Fibroblast of mammary gland (primary cell): ENCODE results near the gene ACSL5.
A peak's percentile ranks its signal among the peaks of the same experiment; 100 is the strongest.

Experiments used
- DNase-seq: peaks from one replicate; pipeline ENCODE4 v3.0.0-alpha.2; 2010; ENCODE audit warnings: low read depth
- H3K4me3 ChIP-seq: 2 replicates; pipeline ENCODE4 v1.5.1; 2011; ENCODE audit warnings: low read depth, mild to moderate bottlenecking, low read length, moderate library complexity; ENCODE audit not compliant: control insufficient read depth
- TF ChIP-seq, protein P1 (sequence below): conservative IDR thresholded peaks from 2 replicates; pipeline ENCODE4 v1.5.1; 2011; ENCODE audit warnings: low read depth, low read length, inconsistent platforms; ENCODE audit not compliant: control insufficient read depth, insufficient read depth

The ACSL5 gene

DNA sequence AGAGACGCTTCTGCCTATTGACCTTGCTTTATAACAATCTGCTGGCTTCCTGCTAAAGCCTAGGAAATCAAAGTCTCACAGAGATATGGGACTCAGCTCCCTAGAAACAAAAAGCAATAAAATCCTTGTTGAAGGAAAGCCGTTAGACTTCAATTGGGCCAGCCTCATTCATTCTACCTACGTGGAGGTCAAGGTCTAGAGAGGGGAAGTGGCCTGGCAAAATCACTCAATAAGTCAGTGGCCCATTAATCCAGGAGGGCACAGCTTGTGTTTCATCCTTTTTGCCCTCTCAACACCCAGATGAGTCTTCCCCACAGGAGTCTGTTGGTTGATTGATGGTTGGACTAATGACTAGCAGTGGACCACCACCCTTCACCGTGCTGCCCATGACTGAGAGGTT lies 40.5 kb upstream of the ACSL5 start:
- DNase-seq, result no peak
- TF ChIP-seq, protein P1, sequence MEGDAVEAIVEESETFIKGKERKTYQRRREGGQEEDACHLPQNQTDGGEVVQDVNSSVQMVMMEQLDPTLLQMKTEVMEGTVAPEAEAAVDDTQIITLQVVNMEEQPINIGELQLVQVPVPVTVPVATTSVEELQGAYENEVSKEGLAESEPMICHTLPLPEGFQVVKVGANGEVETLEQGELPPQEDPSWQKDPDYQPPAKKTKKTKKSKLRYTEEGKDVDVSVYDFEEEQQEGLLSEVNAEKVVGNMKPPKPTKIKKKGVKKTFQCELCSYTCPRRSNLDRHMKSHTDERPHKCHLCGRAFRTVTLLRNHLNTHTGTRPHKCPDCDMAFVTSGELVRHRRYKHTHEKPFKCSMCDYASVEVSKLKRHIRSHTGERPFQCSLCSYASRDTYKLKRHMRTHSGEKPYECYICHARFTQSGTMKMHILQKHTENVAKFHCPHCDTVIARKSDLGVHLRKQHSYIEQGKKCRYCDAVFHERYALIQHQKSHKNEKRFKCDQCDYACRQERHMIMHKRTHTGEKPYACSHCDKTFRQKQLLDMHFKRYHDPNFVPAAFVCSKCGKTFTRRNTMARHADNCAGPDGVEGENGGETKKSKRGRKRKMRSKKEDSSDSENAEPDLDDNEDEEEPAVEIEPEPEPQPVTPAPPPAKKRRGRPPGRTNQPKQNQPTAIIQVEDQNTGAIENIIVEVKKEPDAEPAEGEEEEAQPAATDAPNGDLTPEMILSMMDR, result no peak
- H3K4me3 ChIP-seq, result no peak overlapping the region

DNA sequence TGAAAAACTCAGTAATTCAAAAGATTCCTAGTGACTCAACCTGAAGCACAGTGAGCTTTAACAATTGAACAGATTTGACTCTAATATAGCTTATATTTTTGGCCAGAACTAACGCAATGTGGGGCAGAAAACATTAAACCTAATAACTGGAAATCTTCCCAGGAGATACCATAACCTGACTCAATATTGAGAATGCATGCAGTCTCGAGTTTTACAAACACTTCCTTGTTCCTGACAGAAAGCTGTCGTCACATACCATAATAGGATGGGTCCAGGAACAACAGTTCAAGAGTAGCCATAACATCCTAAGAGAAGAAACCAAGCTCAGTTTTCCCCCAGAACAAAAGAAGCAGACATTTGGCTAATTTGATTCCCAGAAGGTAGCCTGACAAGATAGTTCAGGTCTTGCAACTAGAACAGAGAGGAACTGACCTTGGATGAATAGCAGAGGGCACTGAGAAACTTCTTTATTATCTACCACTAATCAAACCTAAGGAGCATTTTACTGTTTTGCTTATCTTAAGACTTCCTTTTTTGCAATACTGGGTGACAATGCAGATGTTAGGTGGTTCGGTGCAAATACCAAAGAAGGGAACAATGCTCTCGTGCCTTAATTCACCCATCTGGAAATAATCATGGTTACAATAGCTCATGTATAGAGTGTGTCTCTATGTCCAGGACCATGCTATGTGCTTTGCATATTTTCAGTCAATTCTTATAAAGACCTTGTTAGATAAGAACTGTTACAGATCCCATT lies 38.6 kb upstream of the ACSL5 start:
- TF ChIP-seq, protein P1, result no peak
- DNase-seq, result peak; percentile 43
- no peak overlapping the region for H3K4me3 ChIP-seq

DNA sequence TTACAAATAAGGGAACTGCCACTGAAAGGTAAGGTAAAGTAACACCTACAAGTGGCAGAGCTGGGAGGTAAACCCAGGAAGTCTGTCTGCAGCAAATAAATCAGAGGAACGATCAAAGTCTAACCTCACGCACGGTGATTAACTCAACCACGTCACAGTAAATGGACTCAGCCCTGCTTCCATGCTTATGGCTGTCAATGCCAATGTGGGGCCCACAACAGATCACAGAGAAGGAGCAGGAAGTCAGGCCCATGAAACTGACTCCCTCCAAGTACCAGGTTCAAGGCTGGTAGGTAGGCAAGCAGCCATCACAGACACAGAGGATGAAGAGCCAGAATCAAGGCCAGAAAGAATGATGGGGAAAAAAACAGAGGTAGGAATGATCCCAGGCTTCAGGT lies 38.0 kb upstream of the ACSL5 start:
- no peak for DNase-seq
- H3K4me3 ChIP-seq, result no peak overlapping the region
- TF ChIP-seq, protein P1, result no peak

DNA sequence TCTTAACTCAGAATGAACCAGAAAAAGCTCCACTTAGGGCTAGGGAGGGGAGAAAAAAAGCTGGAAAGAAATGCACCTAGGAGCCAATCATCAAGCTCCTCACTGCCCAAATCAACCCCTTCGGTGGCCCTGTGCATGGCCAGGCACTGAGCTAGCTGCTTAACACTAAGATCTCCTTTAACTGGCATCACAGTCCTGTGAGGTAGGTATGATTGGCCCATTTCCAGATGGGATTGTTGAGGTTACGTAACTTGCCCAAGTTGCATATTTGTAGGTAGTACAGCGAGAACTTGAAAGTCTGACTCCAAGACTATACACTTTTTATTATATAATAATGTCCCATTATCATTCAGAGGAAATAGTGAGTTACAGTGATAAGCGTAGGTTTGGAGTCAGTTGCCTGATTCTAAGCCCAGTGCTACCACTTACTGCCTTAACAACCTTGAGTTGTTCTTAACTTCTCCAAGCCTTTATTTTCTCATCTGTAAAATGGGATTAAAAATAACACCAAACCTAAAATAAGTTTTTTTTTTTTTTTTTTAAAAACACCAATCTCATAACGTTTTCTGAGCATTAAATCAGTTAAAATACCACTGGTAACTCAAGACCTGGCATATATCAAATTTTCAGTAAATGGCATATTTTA lies 37.2 kb upstream of the ACSL5 start:
- TF ChIP-seq, protein P1, result no peak
- DNase-seq, result no peak

DNA sequence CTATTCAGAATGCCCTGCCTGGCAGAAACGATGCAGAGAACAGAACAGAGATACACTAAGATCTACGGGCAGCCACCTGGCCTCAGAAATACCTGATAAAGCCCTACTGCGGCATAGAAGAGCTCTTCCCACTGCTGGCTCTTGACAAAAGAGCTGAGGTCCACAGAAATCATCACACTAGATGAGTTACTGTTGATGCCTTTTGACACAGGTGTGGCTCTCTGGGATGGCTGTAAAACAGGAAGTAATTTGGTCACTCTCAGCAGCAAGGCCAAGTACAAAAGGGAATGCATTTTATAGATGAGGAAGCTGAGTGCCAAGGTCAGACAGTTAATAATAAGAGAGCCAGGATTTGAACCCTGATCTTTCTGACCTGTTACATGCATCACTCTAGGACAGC lies 35.0 kb upstream of the ACSL5 start:
- no peak overlapping the region for H3K4me3 ChIP-seq
- TF ChIP-seq, protein P1, result no peak
- no peak for DNase-seq

More for the DNA sequence above, 37.2 kb upstream of the ACSL5 start:
- H3K4me3 ChIP-seq, result no peak overlapping the region

DNA sequence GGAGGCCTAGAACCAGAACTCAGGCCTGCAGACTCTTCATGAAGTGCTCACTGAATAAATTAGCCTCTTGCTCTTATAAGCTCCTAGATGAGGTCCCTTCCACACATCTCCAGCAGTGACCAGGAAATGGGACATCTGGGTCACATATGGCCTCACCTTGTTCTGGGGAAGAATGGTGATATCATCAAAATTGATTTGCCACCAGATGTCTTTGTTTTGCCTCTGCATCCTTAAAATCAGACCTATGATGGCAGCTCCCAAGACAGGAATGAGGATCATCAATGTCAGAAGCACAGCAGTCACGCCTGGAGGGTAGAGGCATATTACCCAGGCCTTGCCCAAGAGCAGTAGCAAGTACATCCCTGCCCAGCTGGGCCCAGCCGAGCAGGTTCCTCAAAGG lies 33.3 kb upstream of the ACSL5 start:
- no peak overlapping the region for H3K4me3 ChIP-seq
- DNase-seq, result no peak
- TF ChIP-seq, protein P1, result no peak
